ENCODE data around the gene MYH6. TPM values are rescaled to one million over a fixed set of nuclear protein-coding genes. Genes with fewer than 3 reads are reported as not detected.

The MYH6 gene
- total and polyA plus RNA-seq, 2 of the 13 experiments (the other 11 are each of a cell fraction or from before 2014, with no cell fraction given) = 0.01 TPM; not detected in 1

- TF ChIP-seq, protein P1, sequence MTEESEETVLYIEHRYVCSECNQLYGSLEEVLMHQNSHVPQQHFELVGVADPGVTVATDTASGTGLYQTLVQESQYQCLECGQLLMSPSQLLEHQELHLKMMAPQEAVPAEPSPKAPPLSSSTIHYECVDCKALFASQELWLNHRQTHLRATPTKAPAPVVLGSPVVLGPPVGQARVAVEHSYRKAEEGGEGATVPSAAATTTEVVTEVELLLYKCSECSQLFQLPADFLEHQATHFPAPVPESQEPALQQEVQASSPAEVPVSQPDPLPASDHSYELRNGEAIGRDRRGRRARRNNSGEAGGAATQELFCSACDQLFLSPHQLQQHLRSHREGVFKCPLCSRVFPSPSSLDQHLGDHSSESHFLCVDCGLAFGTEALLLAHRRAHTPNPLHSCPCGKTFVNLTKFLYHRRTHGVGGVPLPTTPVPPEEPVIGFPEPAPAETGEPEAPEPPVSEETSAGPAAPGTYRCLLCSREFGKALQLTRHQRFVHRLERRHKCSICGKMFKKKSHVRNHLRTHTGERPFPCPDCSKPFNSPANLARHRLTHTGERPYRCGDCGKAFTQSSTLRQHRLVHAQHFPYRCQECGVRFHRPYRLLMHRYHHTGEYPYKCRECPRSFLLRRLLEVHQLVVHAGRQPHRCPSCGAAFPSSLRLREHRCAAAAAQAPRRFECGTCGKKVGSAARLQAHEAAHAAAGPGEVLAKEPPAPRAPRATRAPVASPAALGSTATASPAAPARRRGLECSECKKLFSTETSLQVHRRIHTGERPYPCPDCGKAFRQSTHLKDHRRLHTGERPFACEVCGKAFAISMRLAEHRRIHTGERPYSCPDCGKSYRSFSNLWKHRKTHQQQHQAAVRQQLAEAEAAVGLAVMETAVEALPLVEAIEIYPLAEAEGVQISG (CRISPR knock-in tag; IDR thresholded peaks at IDR 0.05) = 0 out of 2 replicates have a peak, but pooled peaks have one; percentile 24
- TF ChIP-seq CERS6 (CRISPR knock-in tag; IDR thresholded peaks at IDR 0.05) (0 out of 2 replicates have a peak, but pooled peaks have one; percentile 82), CAMTA2 (CRISPR knock-in tag; IDR thresholded peaks at IDR 0.05; ENCODE audit: borderline replicate concordance) (peak; percentile 37; the same call in 1 of the 2 replicates), MYC (CRISPR knock-in tag; IDR thresholded peaks at IDR 0.05; ENCODE audit: borderline replicate concordance) (peak; percentile 29)
Measured at GRCh38 chr14:23456883-23457586, 49.0 kb upstream of the MYH6 start (continued).

- no TSS peak for BruUV-seq (replicated peaks)
- in situ Hi-C loops (cut with HindIII; ENCODE audit: extremely low pct_ligation_motif_present, low pct_unique_long_range_greater_than_20kb) = no loop called here
- H3K27ac ChIP-seq (ENCODE audit: extremely low read length, insufficient read depth, low read length) = no peak overlapping the region
- peaks cover 32% of the 10 kb centered on the region for H3K4me1 ChIP-seq (ENCODE audit: insufficient read depth, low read length)
- FAIRE-seq = no peak
- H3K4me2 ChIP-seq (ENCODE audit: low read depth, low read length) = 0 out of 2 replicates have a peak overlapping the region, but pooled peaks have one; percentile 0
- H3K4me3 ChIP-seq (replicated peaks in 1 of 3; ENCODE audit: insufficient read depth in 1 of 3, low read depth in 2 of 3, low read length in 3 of 3) = no peak overlapping the region
- H3K9ac ChIP-seq (ENCODE audit: insufficient read depth, low read depth, low read length) = no peak overlapping the region
- no peaks in the 10 kb centered on the region for H3K36me3 ChIP-seq (replicated peaks in 1 of 2; ENCODE audit: control insufficient read depth in 1 of 2, insufficient read depth in 2 of 2, low read length in 2 of 2)
- no peaks in the 10 kb centered on the region for H4K20me1 ChIP-seq (ENCODE audit: insufficient read depth, low read length)
- H2AFZ ChIP-seq (ENCODE audit: low read length) = no peak overlapping the region
- CTCF ChIA-PET (ENCODE audit: low intra/inter-chr PET ratio, low total read pairs) = no interaction called here
- POLR2A ChIA-PET = interaction anchor here (0.9 to 1.1 kb wide), 2 partner anchors 15 to 133 kb away, joined by 3 read pairs; partner anchors contain the start of genes NGDN and PABPN1
- intact Hi-C loops (cut with micrococcal nuclease; ENCODE audit: unreplicated experiment) = no loop called here
- peak; percentile 85 for DNase-seq (ENCODE audit: low spot score)
- 9% methylated on average over 1 of the region's 1 CpG for WGBS (ENCODE audit: low lambda C conversion rate)
- no peaks in the 10 kb centered on the region for H3K79me2 ChIP-seq (ENCODE audit: insufficient read depth, low read length)
- no peaks in the 10 kb centered on the region for H3K9me3 ChIP-seq (ENCODE audit: low read length)
- ATAC-seq = peak; percentile 76
- no peaks in the 10 kb centered on the region for H3K27me3 ChIP-seq (ENCODE audit: control insufficient read depth in 1 of 2, insufficient read depth in 2 of 2, low read length in 2 of 2)
- TF ChIP-seq THRA (CRISPR knock-in tag; IDR thresholded peaks at IDR 0.05; ENCODE audit: borderline replicate concordance) (0 out of 2 replicates have a peak, but pooled peaks have one; percentile 21), ARID2 (CRISPR knock-in tag; IDR thresholded peaks at IDR 0.05; ENCODE audit: borderline replicate concordance) (no peak), MEIS2 (CRISPR knock-in tag; IDR thresholded peaks at IDR 0.05) (peak; percentile 59), ZSCAN25 (CRISPR knock-in tag; IDR thresholded peaks at IDR 0.05) (no peak), ZNF710 (CRISPR knock-in tag; IDR thresholded peaks at IDR 0.05; ENCODE audit: borderline replicate concordance) (peak; percentile 91), HMG20B (CRISPR knock-in tag; conservative IDR thresholded peaks at IDR 0.05) (0 out of 2 replicates have a peak, but pooled peaks have one; percentile 37)
- TF ChIP-seq, protein P2, sequence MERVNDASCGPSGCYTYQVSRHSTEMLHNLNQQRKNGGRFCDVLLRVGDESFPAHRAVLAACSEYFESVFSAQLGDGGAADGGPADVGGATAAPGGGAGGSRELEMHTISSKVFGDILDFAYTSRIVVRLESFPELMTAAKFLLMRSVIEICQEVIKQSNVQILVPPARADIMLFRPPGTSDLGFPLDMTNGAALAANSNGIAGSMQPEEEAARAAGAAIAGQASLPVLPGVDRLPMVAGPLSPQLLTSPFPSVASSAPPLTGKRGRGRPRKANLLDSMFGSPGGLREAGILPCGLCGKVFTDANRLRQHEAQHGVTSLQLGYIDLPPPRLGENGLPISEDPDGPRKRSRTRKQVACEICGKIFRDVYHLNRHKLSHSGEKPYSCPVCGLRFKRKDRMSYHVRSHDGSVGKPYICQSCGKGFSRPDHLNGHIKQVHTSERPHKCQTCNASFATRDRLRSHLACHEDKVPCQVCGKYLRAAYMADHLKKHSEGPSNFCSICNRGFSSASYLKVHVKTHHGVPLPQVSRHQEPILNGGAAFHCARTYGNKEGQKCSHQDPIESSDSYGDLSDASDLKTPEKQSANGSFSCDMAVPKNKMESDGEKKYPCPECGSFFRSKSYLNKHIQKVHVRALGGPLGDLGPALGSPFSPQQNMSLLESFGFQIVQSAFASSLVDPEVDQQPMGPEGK (CRISPR knock-in tag; IDR thresholded peaks at IDR 0.05) = peak; percentile 47; the same call in 1 of the 2 replicates
Measured at GRCh38 chr14:23454445-23454856, 46.4 kb upstream of the MYH6 start.
